Gastroesophageal sphincter (tissue), 3 donors: Measurements from ENCODE around the gene ZC3H14.

Source experiments
- EP300 ChIP-seq: sonication (generic); formaldehyde crosslinking; IDR thresholded peaks from one replicate; pipeline ENCODE4 v1.6.1; 2017; ENCODE audit warnings: antibody characterized with exemption, mild to moderate bottlenecking
- POLR2A ChIP-seq, 2 donors: fragments of 450-650 bp; IDR thresholded peaks; one replicate each; pipeline ENCODE4 v1.6.1; 2017; ENCODE audit warnings: antibody characterized with exemption in 2 of 2, mild to moderate bottlenecking in 2 of 2, moderate library complexity in 1 of 2
- POLR2AphosphoS5 ChIP-seq: sonication (generic); formaldehyde crosslinking; IDR thresholded peaks from one replicate; pipeline ENCODE4 v1.6.1; 2017; ENCODE audit warnings: antibody characterized with exemption
- TF ChIP-seq, protein P1 (sequence below), 4 experiments: fragments of 200-600 bp in 2 of 4; fragments of 450-650 bp in 2 of 4; sonication (generic) in 1 of 4; IDR thresholded peaks; one replicate each; pipeline ENCODE4 v1.5.1; 2017 to 2019; ENCODE audit warnings: antibody characterized with exemption in 4 of 4, mild to moderate bottlenecking in 2 of 4, moderate library complexity in 2 of 4

DNA sequence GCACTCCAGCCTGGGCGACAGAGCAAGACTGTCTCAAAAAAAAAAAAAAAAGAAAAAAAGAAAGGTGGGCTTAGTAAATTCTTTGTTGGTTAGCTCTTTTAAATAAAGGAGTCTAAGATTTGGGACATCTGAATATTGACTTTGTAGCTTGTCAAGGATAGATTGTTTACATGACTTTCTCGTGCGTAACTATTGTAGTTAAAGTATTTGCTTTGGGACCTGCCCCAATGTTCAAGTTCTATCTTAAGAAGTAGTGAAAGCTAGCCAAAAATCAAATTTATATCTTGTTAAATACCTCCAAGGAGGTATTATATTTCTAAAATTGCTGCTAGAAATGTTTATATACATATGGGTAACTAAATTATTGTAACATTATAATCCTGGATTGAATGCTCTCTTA lies 40.4 kb upstream of the ZC3H14 start:
- TF ChIP-seq POLR2A (IDR thresholded peaks at IDR 0.05) (no peak), POLR2AphosphoS5 (no peak), EP300 (no peak)
- TF ChIP-seq, protein P1, sequence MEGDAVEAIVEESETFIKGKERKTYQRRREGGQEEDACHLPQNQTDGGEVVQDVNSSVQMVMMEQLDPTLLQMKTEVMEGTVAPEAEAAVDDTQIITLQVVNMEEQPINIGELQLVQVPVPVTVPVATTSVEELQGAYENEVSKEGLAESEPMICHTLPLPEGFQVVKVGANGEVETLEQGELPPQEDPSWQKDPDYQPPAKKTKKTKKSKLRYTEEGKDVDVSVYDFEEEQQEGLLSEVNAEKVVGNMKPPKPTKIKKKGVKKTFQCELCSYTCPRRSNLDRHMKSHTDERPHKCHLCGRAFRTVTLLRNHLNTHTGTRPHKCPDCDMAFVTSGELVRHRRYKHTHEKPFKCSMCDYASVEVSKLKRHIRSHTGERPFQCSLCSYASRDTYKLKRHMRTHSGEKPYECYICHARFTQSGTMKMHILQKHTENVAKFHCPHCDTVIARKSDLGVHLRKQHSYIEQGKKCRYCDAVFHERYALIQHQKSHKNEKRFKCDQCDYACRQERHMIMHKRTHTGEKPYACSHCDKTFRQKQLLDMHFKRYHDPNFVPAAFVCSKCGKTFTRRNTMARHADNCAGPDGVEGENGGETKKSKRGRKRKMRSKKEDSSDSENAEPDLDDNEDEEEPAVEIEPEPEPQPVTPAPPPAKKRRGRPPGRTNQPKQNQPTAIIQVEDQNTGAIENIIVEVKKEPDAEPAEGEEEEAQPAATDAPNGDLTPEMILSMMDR (IDR thresholded peaks at IDR 0.05) = no peak
